Measurements from ENCODE around the gene KYNU.
"Not testable (repeated sequence)": the region's sequence is repeated elsewhere in the genome, so short reads cannot be mapped to it uniquely, and the experiment has no call there.

The KYNU gene

GRCh38 chr2:142915502-142915901 lies 38.0 kb downstream of the KYNU start:
- DNase-seq (ENCODE audit: low read depth), result no peak

GRCh38 chr2:142918624-142919023 lies 41.2 kb downstream of the KYNU start:
- no peak for DNase-seq (ENCODE audit: low read depth)

DNA sequence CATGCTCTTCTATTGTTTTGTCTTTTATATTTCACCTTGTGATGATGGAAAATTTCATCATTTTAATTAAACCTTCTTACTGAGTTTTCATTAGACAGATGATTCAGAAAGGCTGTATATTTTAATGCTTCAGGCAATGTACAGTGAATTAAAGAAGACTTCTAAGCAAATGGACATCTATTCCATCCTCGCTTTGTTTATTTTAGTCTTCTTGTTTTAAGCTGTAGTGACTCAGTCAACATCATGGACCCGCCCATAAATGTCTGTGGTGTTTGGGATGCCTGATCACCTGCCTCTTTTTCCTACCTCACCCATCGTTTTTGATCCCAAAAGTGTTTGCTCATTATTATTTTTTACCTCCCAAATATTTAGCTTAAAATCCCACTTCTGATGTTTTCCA lies 43.1 kb downstream of the KYNU start:
- no peak for DNase-seq (ENCODE audit: low read depth)

GRCh38 chr2:142926445-142926844 lies 49.0 kb downstream of the KYNU start:
- DNase-seq (ENCODE audit: low read depth), result no peak

- no peak for DNase-seq (ENCODE audit: low read depth)
These were observed 53.5 kb downstream of the KYNU start for GRCh38 chr2:142930835-142931398.

GRCh38 chr2:142933916-142934315 lies 56.5 kb downstream of the KYNU start:
- DNase-seq (ENCODE audit: low read depth), result no peak

- no peak for DNase-seq (ENCODE audit: low read depth)
These were observed 58.2 kb downstream of the KYNU start for GRCh38 chr2:142935563-142936089.

DNA sequence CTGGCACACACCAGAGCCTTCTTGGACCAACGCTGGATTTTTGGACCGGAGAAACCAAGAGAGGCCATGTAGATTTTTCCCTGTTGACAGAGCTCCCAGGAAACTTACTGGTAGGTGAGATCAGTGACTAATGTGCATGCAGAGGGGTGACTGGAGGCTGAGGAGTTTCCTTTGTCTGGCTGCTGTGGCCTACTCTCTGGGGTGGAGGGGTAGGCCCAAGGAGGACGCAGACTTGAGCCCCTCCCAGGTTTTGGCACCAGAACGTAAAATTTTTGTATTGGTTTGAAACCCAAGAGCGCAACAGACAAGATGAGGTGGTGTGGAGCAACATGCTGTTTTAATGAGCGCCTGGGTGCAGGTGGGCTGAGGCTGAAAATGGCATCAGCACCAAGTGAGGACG lies 59.2 kb downstream of the KYNU start:
- no peak for DNase-seq (ENCODE audit: low read depth)

DNA sequence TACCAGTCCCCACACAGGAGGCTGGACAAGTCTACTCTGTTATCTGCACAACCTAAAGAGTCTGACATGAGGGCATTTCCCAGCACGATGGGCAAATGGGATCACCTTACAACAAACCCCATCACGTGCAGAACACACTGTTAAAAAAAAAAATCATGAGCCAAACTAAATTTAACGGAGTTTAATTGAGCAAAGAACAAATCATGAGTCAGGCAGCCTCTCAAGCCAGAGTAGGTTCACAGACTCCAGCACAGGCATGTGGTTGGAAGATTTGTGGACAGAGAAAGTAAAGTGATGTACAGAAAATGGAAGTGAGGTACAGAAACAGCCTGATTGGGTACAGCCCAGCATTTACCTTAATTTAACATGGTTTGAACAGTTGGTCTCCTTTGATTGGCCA lies 59.9 kb downstream of the KYNU start:
- no peak for DNase-seq (ENCODE audit: low read depth)

- no peak for DNase-seq (ENCODE audit: low read depth)
These were observed 60.8 kb downstream of the KYNU start for GRCh38 chr2:142938240-142938639.

- DNase-seq (ENCODE audit: low read depth), result no peak
These were observed 63.3 kb downstream of the KYNU start for GRCh38 chr2:142940606-142941223.

- DNase-seq (ENCODE audit: low read depth), result no peak
These were observed 65.2 kb downstream of the KYNU start for GRCh38 chr2:142942690-142943089.

- DNase-seq (ENCODE audit: low read depth), result no peak
These were observed 66.8 kb downstream of the KYNU start for GRCh38 chr2:142944264-142944663.

DNA sequence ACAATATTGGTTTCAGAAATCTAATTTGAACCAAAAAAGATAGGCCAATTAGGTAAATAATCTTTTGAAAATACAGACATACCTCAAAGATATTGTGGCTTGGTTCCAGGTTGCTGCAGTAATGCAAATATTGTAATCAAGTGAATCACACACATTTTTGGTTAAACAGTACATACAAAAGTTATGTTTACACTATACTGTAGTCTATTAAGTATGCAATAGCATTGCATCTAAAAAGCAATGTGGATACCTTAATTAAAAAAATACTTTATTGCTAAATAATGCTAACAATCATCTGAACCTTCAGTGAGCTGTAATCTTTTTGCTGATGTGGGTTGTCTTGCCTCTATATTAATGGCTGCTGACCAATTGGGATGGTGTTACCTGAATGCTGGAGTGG lies 67.3 kb downstream of the KYNU start:
- DNase-seq (ENCODE audit: low read depth), result no peak

DNA sequence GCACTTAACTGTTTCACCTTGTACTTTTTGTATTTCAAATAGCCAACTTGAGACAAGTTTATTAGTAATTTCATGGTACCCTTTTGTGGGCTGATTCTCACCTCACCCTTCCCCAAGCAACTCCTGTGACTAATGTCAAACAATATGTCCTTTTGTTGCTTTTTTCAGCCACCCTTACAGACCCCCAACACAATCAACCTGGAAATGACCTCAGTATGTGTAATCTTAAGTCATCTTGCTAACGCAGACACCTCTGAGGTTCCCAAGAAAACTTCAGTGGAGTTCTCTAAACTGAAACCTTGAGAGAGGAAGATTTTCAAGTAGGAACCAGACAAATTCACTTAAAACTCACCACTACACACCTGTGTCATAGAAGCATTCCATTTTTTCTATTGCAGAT lies 69.5 kb downstream of the KYNU start:
- DNase-seq (ENCODE audit: low read depth), result no peak

GRCh38 chr2:142948723-142949122 lies 71.3 kb downstream of the KYNU start:
- DNase-seq (ENCODE audit: low read depth), result not testable (repeated sequence)

GRCh38 chr2:142950323-142950722 lies 72.9 kb downstream of the KYNU start:
- DNase-seq (ENCODE audit: low read depth), result not testable (repeated sequence)

- DNase-seq (ENCODE audit: low read depth), result no peak
These were observed 73.9 kb downstream of the KYNU start for GRCh38 chr2:142951190-142952007.

DNA sequence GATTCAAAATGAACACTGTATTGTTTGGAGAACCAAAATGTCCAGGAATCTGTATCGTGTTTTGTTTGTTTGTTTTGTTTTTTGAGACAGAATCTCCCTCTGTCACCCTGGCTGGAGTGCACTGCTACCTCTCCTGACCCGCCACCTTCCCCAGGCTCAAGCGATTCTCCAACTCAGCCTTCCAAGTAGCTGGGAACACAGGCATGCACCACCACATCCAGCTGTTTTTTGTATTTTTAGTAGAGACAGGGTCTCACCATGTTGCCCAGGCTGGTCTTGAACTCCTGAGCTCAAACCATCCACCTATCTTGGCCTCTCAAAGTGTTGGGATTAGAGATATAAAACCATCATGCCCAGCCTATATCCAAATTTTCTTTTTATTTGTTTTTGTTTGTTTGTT lies 74.6 kb downstream of the KYNU start:
- no peak for DNase-seq (ENCODE audit: low read depth)

GRCh38 chr2:142952793-142953494 lies 75.5 kb downstream of the KYNU start:
- DNase-seq (ENCODE audit: low read depth), result no peak

DNA sequence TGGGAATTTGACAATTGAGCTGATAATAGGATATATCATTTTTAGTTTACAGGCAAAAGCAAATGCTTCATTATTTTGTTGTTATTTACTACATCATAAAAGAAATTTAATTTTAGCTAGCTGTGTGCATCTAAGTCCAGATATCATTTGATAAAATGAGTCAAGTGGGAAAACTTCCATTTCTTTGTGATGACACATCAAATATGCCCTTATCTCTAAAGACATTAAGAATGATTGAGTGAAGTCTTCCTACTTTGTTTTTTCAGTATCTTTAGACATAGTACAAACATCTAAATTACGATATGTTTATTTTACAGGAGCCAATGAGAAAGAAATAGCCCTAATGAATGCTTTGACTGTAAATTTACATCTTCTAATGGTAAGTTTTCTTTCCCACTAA lies 77.0 kb downstream of the KYNU start:
- DNase-seq (ENCODE audit: low read depth), result no peak

DNA sequence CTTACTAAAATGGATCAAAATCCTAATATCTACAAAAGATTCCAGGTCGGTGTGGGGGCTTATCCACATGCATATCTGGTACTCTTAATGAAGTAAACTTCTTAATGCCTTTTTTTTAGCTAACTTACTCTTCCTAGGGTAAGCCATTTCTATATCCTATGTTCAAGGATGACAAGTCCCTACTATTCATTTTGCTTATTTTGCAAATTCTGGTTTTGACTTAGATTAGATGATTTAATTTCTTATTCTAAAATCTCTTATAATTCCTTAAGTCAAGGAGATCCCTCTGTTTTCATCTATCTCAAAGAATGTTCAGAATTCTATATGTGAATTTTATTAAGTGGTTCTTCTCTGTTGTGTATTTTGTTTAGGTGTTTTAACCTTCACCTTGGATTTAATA lies 79.7 kb downstream of the KYNU start:
- no peak for DNase-seq (ENCODE audit: low read depth)

DNA sequence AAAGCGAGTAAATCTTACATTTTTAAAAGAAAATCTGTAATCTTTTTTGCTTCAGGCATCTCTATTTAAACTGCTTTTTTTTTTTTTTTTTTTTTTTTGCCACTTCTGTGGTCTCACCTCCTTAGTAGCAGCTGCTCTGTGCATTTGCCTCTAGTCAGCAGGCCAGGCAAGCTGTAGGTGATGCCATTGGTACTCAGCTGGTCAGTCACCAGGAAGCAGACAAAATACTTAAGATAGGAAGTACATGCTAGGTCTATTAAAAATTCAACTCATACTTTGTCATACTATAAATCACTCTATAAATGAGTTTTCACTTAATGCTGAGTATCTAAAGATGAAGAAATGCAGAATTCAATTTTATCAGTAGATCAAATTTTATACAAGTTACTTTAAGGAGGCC lies 83.7 kb downstream of the KYNU start:
- DNase-seq (ENCODE audit: low read depth), result no peak

Data from activated T-cell treated with anti-CD3 and anti-CD28 coated beads for 24 hours (primary cell).